ENCODE measurements around the gene DRAM2.
"Not testable (repeated sequence)": the region's sequence is repeated elsewhere in the genome, so short reads cannot be mapped to it uniquely, and the experiment has no call there.

The DRAM2 gene

GRCh38 chr1:111082421-111083203, 57.3 kb downstream of the DRAM2 start:
- DNase-seq (ENCODE audit: low read depth in 2 of 2): no peak

GRCh38 chr1:111079329-111079728, 60.6 kb downstream of the DRAM2 start:
- not testable (repeated sequence) for DNase-seq (ENCODE audit: low read depth in 2 of 2)

- not testable (repeated sequence) for DNase-seq (ENCODE audit: low read depth in 2 of 2)
These were observed 62.6 kb downstream of the DRAM2 start for GRCh38 chr1:111077312-111077711.

All from stimulated activated CD8-positive, alpha-beta memory T cell treated with anti-CD3 and anti-CD28 coated beads, Interleukin-7, amount 100 ng/mL, for 1 hour (primary cell).